Endodermal cell (in vitro differentiated cells): ENCODE data around the gene TP53. TPM values are rescaled to one million over a fixed set of nuclear protein-coding genes. Genes with fewer than 3 reads are reported as not detected.
A peak's percentile ranks its signal among the peaks of the same experiment; 100 is the strongest.

Experiments
- DNase-seq: peaks from one replicate; pipeline ENCODE4 v3.0.0-alpha.2; 2017
- H3K27ac ChIP-seq: 2 replicates; pipeline ENCODE4 v1.5.1; 2013; ENCODE audit warnings: mild to moderate bottlenecking, low read depth, low read length, moderate library complexity
- H3K27me3 ChIP-seq: 2 replicates; pipeline ENCODE4 v1.6.1; 2013; ENCODE audit warnings: mild to moderate bottlenecking, low read length, moderate library complexity; ENCODE audit not compliant: insufficient read depth, control insufficient read depth, poor library complexity, severe bottlenecking
- H3K36me3 ChIP-seq: 2 replicates; pipeline ENCODE4 v1.7.0; 2013; ENCODE audit warnings: mild to moderate bottlenecking, low read length, moderate library complexity; ENCODE audit not compliant: control insufficient read depth, insufficient read depth
- H3K4me1 ChIP-seq: one replicate; pipeline ENCODE4 v1.7.0; 2013; ENCODE audit warnings: low read length; ENCODE audit not compliant: control insufficient read depth, insufficient read depth
- H3K4me3 ChIP-seq: 2 replicates; pipeline ENCODE4 v1.5.1; 2013; ENCODE audit warnings: mild to moderate bottlenecking, low read length, moderate library complexity
- H3K9ac ChIP-seq: 2 replicates; pipeline ENCODE4 v1.6.1; 2013; ENCODE audit warnings: mild to moderate bottlenecking, low read length, moderate library complexity; ENCODE audit not compliant: poor library complexity, severe bottlenecking; ENCODE audit errors: extremely low read depth
- H3K9me3 ChIP-seq: 2 replicates; pipeline ENCODE4 v1.6.1; 2013; ENCODE audit warnings: mild to moderate bottlenecking, low read length, moderate library complexity; ENCODE audit not compliant: control insufficient read depth
- H3K27ac Mint-ChIP-seq: 2 replicates; pipeline ENCODE4 v1.8.0; 2020; ENCODE audit warnings: mixed read lengths
- H3K27me3 Mint-ChIP-seq: 2 replicates; pipeline ENCODE4 v1.8.0; 2021; ENCODE audit warnings: mild to moderate bottlenecking, mixed read lengths; ENCODE audit not compliant: insufficient read depth
- H3K36me3 Mint-ChIP-seq: 2 replicates; pipeline ENCODE4 v1.8.0; 2020; ENCODE audit warnings: low read depth, mixed read lengths
- H3K4me1 Mint-ChIP-seq: 2 replicates; pipeline ENCODE4 v1.8.0; 2020; ENCODE audit warnings: mixed read lengths
- H3K4me3 Mint-ChIP-seq: 2 replicates; pipeline ENCODE4 v1.8.0; 2020; ENCODE audit warnings: mild to moderate bottlenecking, moderate library complexity, mixed read lengths
- H3K9me3 Mint-ChIP-seq: 2 replicates; pipeline ENCODE4 v1.8.0; 2020; ENCODE audit warnings: mild to moderate bottlenecking, mixed read lengths
- CTCF ChIP-seq: fragments of 200-600 bp; sonication (generic); conservative IDR thresholded peaks from 2 replicates; pipeline ENCODE4 v1.5.0; 2021; ENCODE audit warnings: antibody characterized with exemption, mild to moderate bottlenecking
- WGBS, 2 experiments: methylation state at CpG; one replicate each; pipeline versions ENCODE4 v1.1.5 to v1.1.7; 2013; ENCODE audit warnings: missing lambda C conversion rate in 2 of 2, mixed read lengths in 1 of 2; ENCODE audit not compliant: insufficient coverage in 1 of 2, insufficient read length in 1 of 2; 5-methylcytosine and 5-hydroxymethylcytosine counted together
- total RNA-seq, 2 donors: library from RNA; stranded (reverse); fragmentation: NEBNext Ultra II Directional in 1 of 2; extraction: Animal tissue kit (Norgen Biotek cat#: 25700) in 1 of 2; gene quantifications; 2 replicates in 1 of 2; 3 replicates in 1 of 2; pipeline ENCODE4 v1.2.1, GENCODE V29; 2021

Gene TP53
- total RNA-seq, 2 donors from 2014 or later: 113 to 130 TPM

GRCh38 chr17:7633093-7633492 lies 54.2 kb downstream of the TP53 start:
- DNase-seq: peak; percentile 69
- H3K27ac ChIP-seq: no peak overlapping the region
- TF ChIP-seq CTCF: no peak
- no peak overlapping the region for H3K9ac ChIP-seq
- no peaks in the 10 kb centered on the region for H3K27me3 ChIP-seq
- peaks cover 11% of the 10 kb centered on the region for H3K4me1 Mint-ChIP-seq
- no peak overlapping the region for H3K4me3 Mint-ChIP-seq
- no peaks in the 10 kb centered on the region for H3K9me3 Mint-ChIP-seq
- H3K27me3 Mint-ChIP-seq: no peaks in the 10 kb centered on the region
- H3K4me1 ChIP-seq: peaks cover 5% of the 10 kb centered on the region
- WGBS, 2 experiments: 82% methylated on average over 2 of the region's 2 CpGs; no CpG with 5 or more reads in 1 of the 2 experiments
- no peaks in the 10 kb centered on the region for H3K36me3 ChIP-seq
- H3K27ac Mint-ChIP-seq: no peak overlapping the region
- H3K4me3 ChIP-seq: no peak overlapping the region
- no peaks in the 10 kb centered on the region for H3K9me3 ChIP-seq
- H3K36me3 Mint-ChIP-seq: no peaks in the 10 kb centered on the region

- Mint-ChIP-seq H3K27me3 (no peaks in the 10 kb centered on the region), H3K36me3 (no peaks in the 10 kb centered on the region), H3K4me1 (peaks cover 11% of the 10 kb centered on the region), H3K4me3 (no peak overlapping the region), H3K9me3 (no peaks in the 10 kb centered on the region), H3K27ac (no peak overlapping the region)
- H3K4me3 ChIP-seq: no peak overlapping the region
- peaks cover 5% of the 10 kb centered on the region for H3K4me1 ChIP-seq
- peak; percentile 88 for DNase-seq
- H3K27me3 ChIP-seq: no peaks in the 10 kb centered on the region
- H3K27ac ChIP-seq: no peak overlapping the region
- no peaks in the 10 kb centered on the region for H3K9me3 ChIP-seq
- TF ChIP-seq CTCF: peak; percentile 87
- H3K36me3 ChIP-seq: no peaks in the 10 kb centered on the region
- 60 to 78% methylated on average over 1 to 6 of the region's 6 CpGs for WGBS, 2 experiments
- no peak overlapping the region for H3K9ac ChIP-seq
Observed at GRCh38 chr17:7632492-7632894, 54.8 kb downstream of the TP53 start.

- Mint-ChIP-seq H3K4me3 (no peak overlapping the region), H3K9me3 (no peaks in the 10 kb centered on the region), H3K27ac (peak overlapping the region; percentile 13), H3K36me3 (peaks cover 2% of the 10 kb centered on the region), H3K27me3 (no peaks in the 10 kb centered on the region), H3K4me1 (peaks cover 13% of the 10 kb centered on the region)
- no peak for DNase-seq
- no peak overlapping the region for H3K9ac ChIP-seq
- TF ChIP-seq CTCF: no peak
- 89 to 92% methylated on average over 9 to 11 of the region's 11 CpGs for WGBS, 2 experiments
- no peak overlapping the region for H3K27ac ChIP-seq
- no peaks in the 10 kb centered on the region for H3K36me3 ChIP-seq
- H3K4me3 ChIP-seq: no peak overlapping the region
- H3K4me1 ChIP-seq: peaks cover 7% of the 10 kb centered on the region
- H3K9me3 ChIP-seq: no peaks in the 10 kb centered on the region
- no peaks in the 10 kb centered on the region for H3K27me3 ChIP-seq
Observed at GRCh38 chr17:7631398-7632380, 55.6 kb downstream of the TP53 start.
